ENCODE results near the gene PARP16.
"Not testable (repeated sequence)": the region's sequence is repeated elsewhere in the genome, so short reads cannot be mapped to it uniquely, and the experiment has no call there.

PARP16 gene

DNA sequence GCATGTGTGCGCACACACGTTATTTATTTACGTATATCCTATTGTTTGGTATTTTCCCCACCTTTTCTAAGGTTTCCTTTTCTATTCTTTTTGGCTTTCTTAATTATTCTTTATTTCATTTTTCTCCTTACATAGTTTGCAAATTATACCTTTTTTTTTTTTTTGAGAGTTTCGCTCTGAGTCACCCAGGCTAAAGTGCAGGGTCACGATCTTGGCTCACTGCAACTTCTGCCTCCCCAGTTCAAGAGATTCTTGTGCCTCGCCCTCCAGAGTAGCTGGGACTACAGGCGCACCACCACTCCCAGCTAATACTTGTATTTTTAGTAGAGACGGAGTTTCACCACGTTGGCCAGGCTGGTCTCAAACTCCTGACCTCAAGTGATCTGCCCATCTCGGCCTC, 55.4 kb downstream of the PARP16 start:
- TF ChIP-seq, protein P1, sequence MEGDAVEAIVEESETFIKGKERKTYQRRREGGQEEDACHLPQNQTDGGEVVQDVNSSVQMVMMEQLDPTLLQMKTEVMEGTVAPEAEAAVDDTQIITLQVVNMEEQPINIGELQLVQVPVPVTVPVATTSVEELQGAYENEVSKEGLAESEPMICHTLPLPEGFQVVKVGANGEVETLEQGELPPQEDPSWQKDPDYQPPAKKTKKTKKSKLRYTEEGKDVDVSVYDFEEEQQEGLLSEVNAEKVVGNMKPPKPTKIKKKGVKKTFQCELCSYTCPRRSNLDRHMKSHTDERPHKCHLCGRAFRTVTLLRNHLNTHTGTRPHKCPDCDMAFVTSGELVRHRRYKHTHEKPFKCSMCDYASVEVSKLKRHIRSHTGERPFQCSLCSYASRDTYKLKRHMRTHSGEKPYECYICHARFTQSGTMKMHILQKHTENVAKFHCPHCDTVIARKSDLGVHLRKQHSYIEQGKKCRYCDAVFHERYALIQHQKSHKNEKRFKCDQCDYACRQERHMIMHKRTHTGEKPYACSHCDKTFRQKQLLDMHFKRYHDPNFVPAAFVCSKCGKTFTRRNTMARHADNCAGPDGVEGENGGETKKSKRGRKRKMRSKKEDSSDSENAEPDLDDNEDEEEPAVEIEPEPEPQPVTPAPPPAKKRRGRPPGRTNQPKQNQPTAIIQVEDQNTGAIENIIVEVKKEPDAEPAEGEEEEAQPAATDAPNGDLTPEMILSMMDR (IDR thresholded peaks at IDR 0.05; ENCODE audit: low read depth, low read length) = no peak
- no peak overlapping the region for H3K4me3 ChIP-seq (ENCODE audit: low read depth, low read length)

DNA sequence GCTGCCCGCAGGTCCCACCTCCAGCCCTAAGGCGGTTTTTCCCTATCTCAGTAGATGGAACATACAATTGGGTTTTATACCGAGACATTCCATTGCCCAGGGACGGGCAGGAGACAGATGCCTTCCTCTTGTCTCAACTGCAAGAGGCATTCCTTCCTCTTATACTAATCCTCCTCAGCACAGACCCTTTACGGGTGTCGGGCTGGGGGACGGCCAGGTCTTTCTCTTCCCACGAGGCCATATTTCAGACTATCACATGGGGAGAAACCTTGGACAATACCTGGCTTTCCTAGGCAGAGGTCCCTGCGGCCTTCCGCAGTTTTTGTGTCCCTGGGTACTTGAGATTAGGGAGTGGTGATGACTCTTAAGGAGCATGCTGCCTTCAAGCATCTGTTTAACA, 59.8 kb downstream of the PARP16 start:
- H3K4me3 ChIP-seq (ENCODE audit: low read depth, low read length) = not testable (repeated sequence)

DNA sequence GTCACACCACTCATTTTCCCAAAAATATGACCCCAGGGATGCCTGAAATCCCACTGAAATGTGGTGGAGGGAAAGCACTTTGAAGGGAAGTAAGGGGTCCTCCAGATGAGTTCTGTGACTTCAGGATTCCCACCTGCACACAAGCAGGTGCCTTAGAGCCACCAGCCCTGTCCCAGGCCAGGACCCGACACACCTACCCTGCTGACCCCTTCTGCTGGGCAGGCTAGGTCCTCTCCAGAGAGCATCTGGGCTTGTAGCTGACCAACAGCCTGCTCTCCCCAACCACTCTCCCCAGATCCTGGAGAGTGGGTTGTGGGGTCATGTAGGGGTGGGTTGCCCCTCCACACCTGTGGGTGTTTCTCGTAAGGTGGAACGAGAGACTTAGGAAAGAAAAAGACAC, 60.5 kb downstream of the PARP16 start:
- TF ChIP-seq, protein P1 (IDR thresholded peaks at IDR 0.05; ENCODE audit: low read depth, low read length) = no peak
- H3K4me3 ChIP-seq (ENCODE audit: low read depth, low read length) = no peak overlapping the region

DNA sequence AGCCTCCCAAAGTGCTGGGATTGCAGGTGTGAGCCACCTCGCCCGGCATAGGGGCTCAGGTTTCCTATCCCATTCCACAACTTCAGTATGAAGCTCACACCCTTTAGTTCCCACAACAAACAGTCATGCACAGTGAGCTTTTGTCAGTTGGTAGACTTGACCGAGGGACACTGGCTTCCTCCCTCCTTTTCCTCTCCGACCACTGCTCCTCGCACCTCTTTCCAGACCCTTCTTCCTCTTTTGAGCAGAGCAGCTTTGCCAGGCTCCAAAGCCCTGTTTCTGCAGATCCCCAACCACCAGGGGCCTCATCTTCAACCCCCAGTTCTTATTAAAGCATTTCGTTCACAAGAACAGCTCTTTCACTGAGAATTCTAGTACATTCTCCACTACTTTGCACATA, 62.7 kb downstream of the PARP16 start:
- H3K4me3 ChIP-seq (ENCODE audit: low read depth, low read length) = no peak overlapping the region
- TF ChIP-seq, protein P1 (IDR thresholded peaks at IDR 0.05; ENCODE audit: low read depth, low read length) = no peak

DNA sequence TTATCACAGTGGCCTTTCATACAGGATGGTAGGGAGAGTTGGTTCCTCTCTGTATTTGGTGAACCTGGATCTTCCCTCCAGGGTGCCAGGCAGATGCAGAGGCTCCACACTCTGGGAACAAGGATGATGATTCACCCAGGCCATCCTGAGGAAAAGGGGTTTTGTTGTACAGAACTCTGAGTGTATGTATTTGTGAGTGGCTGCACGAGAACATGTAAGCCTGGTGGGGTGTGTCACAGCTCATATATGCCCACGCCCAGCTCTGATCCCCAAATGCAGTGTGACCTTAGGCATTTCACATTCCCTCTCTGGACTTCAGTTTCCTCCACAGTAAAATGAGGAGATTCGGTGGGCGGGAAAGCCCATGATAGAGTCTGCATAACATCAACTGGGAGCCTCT, 63.8 kb downstream of the PARP16 start:
- TF ChIP-seq, protein P1 (IDR thresholded peaks at IDR 0.05; ENCODE audit: low read depth, low read length) = no peak
- no peak overlapping the region for H3K4me3 ChIP-seq (ENCODE audit: low read depth, low read length)

DNA sequence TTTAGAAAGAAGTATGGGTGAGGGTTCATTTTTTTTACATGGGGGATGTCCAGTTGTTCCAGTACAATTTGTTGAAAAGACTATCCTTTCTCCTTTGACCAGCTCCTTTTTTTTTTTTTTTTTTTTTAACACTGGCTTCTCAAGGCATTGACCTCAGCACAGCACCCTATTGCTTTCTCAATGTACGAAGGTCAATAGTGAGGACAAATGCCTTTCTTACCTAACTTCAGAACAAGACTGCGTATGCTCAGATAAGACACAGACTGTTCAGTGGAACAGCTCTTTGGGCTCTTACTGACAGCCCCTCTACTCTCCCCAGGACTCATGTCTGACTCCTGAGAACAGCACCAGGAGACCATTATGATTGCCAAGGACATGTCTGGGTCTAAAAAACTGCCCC, 65.0 kb downstream of the PARP16 start:
- TF ChIP-seq, protein P1 (IDR thresholded peaks at IDR 0.05; ENCODE audit: low read depth, low read length) = no peak
- H3K4me3 ChIP-seq (ENCODE audit: low read depth, low read length) = no peak overlapping the region

DNA sequence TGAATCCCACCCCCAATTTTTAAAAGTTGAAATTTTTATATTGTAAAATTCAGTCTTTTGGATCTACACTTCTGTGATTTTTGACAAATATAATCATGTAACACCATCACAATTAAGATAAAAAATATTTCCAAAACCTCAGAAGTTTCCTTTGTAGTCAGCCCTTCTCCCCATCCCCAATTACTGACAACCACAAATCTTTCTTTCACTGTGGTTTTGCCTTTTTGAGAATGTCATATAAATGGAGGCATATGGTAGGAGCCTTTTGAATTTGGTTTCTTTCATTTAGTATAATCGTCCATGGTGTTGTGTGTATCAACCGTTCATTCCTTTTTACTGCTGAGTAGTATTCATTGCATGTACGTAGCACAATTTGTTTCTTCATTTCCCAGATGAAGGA, 67.5 kb downstream of the PARP16 start:
- no peak overlapping the region for H3K4me3 ChIP-seq (ENCODE audit: low read depth, low read length)
- TF ChIP-seq, protein P1 (IDR thresholded peaks at IDR 0.05; ENCODE audit: low read depth, low read length) = no peak
